ES-I3 (cell line): Measurements from ENCODE around the gene ERFE.

Experiments
- H3K36me3 ChIP-seq: 2 replicates; pipeline ENCODE4 v1.6.1; 2013; ENCODE audit warnings: mild to moderate bottlenecking, low read length, control low read depth, moderate library complexity; ENCODE audit not compliant: insufficient read depth
- H3K4me1 ChIP-seq: 2 replicates; pipeline ENCODE4 v1.6.1; 2013; ENCODE audit warnings: mild to moderate bottlenecking, control low read depth, low read length; ENCODE audit not compliant: insufficient read depth
- H3K9ac ChIP-seq: 2 replicates; pipeline ENCODE4 v1.6.1; 2013; ENCODE audit warnings: low read depth, mild to moderate bottlenecking, low read length, moderate library complexity
- H3K9me3 ChIP-seq: 2 replicates; pipeline ENCODE4 v1.6.1; 2013; ENCODE audit warnings: mild to moderate bottlenecking, low read length, moderate library complexity; ENCODE audit not compliant: control insufficient read depth, insufficient read depth

ERFE gene

DNA sequence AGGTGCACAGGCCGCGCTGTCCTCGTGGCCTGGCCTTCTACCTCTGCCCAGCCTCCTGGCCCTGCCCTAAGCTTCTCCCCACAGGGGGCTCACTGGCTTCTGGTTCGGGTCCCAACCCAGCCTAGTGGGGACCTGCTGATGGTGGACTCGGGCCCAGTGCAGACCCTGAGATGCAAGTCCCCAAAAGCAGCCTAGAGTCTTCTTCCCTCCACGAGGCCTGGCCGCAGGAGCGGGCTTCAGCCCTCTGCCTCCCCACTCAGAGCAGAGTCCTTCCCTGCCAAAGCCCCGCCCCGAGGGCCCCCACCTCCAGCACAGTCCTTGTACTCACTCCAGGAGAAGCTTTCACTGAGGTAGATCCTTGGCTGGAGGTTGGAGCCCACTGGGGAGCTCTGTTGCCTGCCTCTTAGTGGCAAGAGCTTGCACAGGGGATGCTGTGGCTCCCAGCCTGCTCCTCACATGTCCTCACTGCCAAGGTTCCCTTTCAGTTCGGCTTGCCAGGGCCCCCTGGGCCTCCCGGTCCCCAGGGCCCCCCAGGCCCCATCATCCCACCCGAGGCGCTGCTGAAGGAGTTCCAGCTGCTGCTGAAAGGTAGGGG is 3.6 kb downstream of the ERFE start:
- Histone ChIP-seq H3K9me3 (no peaks in the 10 kb centered on the region), H3K9ac (no peak overlapping the region), H3K4me1 (peaks cover 2% of the 10 kb centered on the region; the same call in 1 of the 2 replicates), H3K36me3 (no peaks in the 10 kb centered on the region)

DNA sequence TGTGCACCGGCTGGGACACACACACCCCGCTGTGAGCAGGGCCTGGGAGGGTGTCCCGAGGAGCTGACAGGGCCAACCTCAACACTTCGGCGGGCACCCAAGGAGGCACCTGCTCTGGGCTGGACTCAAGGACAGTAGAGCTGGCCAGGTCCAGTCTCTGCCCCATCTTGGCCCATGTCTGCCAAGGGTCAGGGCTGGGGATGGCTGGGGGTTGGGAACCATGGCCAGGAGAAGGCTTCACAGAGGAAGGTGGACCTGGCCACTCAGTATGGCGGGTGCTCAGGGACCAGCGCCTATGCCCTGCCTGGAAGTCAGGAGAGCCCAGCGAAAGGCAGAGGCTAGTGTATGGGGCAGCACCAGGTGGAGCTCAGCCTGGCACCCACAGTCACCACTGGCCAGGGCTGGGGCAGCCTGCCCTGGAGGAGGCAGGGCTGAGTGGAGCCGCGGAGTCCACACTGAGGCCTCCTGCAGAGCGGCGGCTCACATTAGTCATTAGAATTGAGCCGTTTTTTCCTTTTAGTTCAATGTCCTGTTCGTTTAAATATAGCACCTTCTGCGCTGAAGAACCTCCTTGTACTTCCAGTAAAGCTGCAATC is 4.2 kb downstream of the ERFE start:
- Histone ChIP-seq H3K4me1 (no peaks in the 10 kb centered on the region; the same call in 1 of the 2 replicates), H3K36me3 (no peaks in the 10 kb centered on the region), H3K9me3 (no peaks in the 10 kb centered on the region), H3K9ac (peak overlapping the region; percentile 53; the same call in 1 of the 2 replicates)

DNA sequence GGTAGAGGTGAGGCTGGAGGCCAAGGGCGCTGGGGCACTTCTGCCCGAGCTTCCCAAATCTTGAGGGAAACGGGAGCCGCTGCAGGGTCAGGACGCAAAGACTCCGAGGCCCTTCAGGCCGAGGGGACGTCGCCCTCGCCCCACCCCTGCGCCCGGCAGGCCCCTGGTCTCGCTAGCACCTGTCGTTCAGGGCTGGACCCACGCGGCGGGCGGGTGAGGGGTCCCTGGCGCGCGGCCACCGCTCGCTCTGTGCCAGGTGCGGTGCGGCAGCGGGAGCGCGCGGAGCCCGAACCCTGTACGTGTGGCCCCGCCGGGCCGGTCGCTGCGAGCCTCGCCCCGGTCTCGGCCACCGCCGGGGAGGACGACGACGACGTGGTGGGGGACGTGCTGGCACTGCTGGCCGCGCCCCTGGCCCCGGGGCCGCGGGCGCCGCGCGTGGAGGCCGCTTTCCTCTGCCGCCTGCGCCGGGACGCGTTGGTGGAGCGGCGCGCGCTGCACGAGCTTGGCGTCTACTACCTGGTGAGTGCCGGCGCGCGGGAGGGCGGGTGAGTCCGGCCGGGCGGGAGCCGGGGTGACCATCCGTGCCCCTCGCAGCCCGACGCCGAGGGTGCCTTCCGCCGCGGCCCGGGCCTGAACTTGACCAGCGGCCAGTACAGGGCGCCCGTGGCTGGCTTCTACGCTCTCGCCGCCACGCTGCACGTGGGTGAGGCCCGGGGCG is 4.9 kb downstream of the ERFE start:
- Histone ChIP-seq H3K4me1 (no peaks in the 10 kb centered on the region; the same call in 1 of the 2 replicates), H3K9me3 (no peaks in the 10 kb centered on the region), H3K36me3 (no peaks in the 10 kb centered on the region), H3K9ac (peak overlapping the region; percentile 53)

- no peaks in the 10 kb centered on the region; the same call in 1 of the 2 replicates for H3K4me1 ChIP-seq
- H3K9ac ChIP-seq = no peak overlapping the region
- no peaks in the 10 kb centered on the region for H3K9me3 ChIP-seq
- H3K36me3 ChIP-seq = peaks cover 4% of the 10 kb centered on the region; the same call in 1 of the 2 replicates
Measured at GRCh38 chr2:238164906-238165287, 6.1 kb downstream of the ERFE start.

GRCh38 chr2:238165288-238165921 is 6.6 kb downstream of the ERFE start:
- Histone ChIP-seq H3K9me3 (no peaks in the 10 kb centered on the region), H3K9ac (no peak overlapping the region), H3K36me3 (peaks cover 4% of the 10 kb centered on the region; the same call in 1 of the 2 replicates), H3K4me1 (no peaks in the 10 kb centered on the region; the same call in 1 of the 2 replicates)

DNA sequence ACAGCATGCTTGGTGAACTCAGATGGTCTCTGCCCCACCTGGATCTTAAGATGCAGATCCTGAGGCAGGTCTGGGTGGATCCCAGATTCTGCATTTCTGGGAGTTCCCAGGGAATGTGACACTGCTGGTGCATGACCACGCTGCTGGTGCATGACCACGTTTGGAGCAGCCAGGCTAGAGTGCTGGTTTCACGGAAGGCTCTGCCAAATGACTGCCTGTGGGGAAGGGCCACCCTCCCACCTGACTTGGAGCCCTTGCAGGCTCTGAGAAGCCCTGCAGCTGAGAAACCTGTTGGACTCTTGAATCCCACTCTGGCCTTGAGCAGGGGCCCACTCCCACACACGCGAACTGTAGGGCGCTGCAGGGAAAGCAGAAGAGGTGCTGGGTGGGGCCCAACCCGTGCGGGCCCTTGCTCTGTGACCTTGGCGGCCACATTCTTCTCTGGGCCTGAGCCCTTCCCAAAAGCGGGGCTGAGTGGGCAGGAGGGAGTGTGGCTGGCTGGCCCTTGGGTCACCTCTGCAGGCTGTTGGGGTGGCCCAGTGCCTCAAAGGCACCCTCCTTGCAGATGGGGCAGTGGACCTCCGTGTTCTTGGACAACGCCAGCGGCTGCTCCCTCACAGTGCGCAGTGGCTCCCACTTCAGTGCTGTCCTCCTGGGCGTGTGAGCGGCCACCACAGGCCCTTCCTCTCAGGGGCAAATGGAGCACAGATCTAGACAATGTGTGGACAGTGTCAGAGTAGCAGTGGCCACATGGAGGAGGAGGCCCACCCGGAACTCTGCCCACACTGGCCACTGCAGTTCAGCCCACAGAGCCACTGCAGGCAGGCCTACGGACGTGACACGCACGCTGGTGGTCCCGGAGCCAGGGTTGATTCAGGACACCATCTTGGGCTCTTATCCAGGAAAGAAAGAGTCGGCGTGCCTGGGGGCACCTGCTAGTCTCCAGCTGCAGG is 7.9 kb downstream of the ERFE start:
- Histone ChIP-seq H3K36me3 (peaks cover 4% of the 10 kb centered on the region; the same call in 1 of the 2 replicates), H3K4me1 (no peaks in the 10 kb centered on the region), H3K9me3 (no peaks in the 10 kb centered on the region), H3K9ac (no peak overlapping the region; the same call in 1 of the 2 replicates)

DNA sequence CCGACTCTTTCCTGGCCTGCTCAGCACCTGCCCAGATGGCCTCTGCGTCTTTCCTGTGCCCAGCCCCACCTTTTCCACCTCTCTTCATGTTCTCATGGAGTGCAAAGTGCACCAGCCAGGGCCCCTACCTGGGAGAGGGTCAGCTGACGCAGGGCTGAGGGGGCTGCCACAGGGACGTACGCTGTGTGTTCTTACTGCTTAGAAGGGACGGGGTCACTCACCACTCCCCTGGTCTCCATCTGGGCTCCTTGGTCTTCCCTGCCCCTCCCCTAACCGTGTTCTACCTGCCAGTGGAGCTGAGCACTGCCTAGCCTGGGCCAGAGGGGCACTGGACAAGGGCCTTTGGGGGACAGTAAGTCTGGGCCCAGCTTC is 8.6 kb downstream of the ERFE start:
- H3K4me1 ChIP-seq = no peaks in the 10 kb centered on the region
- peaks cover 4% of the 10 kb centered on the region; the same call in 1 of the 2 replicates for H3K36me3 ChIP-seq

DNA sequence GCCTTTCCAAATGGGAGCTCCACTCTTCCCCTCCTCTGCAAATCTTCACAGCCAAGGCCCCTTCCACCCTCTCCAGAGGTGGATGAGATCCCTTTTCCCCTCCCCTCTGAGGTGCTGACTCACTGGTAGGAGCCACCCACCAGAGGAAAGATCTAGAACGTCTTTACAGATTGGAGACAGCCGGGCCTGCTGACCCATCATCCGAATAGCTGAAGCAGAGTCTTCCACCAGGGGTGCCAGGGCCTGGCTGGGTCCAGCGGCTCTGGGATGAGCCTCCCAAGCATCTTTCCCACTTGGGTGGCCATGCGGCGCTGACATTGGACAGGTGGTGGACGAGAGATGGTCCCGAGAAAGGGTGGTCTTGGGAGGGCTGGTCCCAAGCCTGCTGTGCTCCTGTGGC is 9.0 kb downstream of the ERFE start:
- Histone ChIP-seq H3K36me3 (peaks cover 4% of the 10 kb centered on the region; the same call in 1 of the 2 replicates), H3K4me1 (no peaks in the 10 kb centered on the region), H3K9ac (no peak overlapping the region), H3K9me3 (no peaks in the 10 kb centered on the region)

More for the DNA sequence above, 8.6 kb downstream of the ERFE start:
- no peaks in the 10 kb centered on the region for H3K9me3 ChIP-seq
- H3K9ac ChIP-seq = no peak overlapping the region

- no peaks in the 10 kb centered on the region for H3K4me1 ChIP-seq
- no peaks in the 10 kb centered on the region for H3K9me3 ChIP-seq
- peaks cover 4% of the 10 kb centered on the region; the same call in 1 of the 2 replicates for H3K36me3 ChIP-seq
- no peak overlapping the region for H3K9ac ChIP-seq
Measured at GRCh38 chr2:238168196-238169047, 9.7 kb downstream of the ERFE start.

- Histone ChIP-seq H3K36me3 (peaks cover 4% of the 10 kb centered on the region; the same call in 1 of the 2 replicates), H3K4me1 (no peaks in the 10 kb centered on the region), H3K9ac (no peak overlapping the region), H3K9me3 (no peaks in the 10 kb centered on the region)
Measured at GRCh38 chr2:238169048-238169707, 10.4 kb downstream of the ERFE start.

GRCh38 chr2:238169708-238170251 is 11.0 kb downstream of the ERFE start:
- H3K36me3 ChIP-seq = peaks cover 4% of the 10 kb centered on the region; the same call in 1 of the 2 replicates
- no peak overlapping the region for H3K9ac ChIP-seq
- no peaks in the 10 kb centered on the region for H3K9me3 ChIP-seq
- H3K4me1 ChIP-seq = no peaks in the 10 kb centered on the region

DNA sequence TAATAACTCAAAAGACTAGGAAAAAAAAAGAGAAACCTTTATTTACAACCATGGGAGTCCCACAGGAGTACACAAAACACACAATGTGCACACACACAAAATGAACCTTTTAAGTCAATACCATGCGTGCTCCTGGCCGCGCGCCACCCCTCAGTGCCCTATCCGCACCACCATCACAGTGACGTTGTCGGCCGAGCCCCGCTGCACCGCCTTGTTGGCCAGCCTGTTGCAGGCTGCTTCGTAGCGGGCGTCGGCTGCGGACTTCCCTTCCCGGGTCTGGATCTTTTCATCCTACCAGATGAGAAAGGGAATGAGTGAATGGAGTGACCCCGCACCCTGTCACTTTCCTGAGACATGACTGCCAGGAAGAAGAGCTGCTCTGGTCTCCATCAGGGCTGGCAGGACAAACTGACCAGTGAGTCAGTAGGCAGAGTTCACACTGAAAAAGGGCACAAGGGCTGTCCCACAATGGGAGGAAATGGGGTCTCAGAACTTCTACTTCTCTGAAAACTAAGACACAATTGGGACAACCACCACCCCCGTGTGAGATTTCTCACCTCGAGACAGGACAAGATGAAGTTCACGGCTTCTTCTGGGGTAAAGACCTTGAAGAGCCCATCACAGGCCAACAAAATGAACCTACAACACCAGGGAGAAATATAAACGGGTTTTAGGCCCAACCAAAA is 11.8 kb downstream of the ERFE start:
- Histone ChIP-seq H3K9me3 (no peaks in the 10 kb centered on the region), H3K36me3 (peaks cover 4% of the 10 kb centered on the region; the same call in 1 of the 2 replicates), H3K9ac (no peak overlapping the region), H3K4me1 (no peaks in the 10 kb centered on the region)
